K562 (cell line): ENCODE results near the gene LMNTD2. TPM values are rescaled to one million over a fixed set of nuclear protein-coding genes. Genes with fewer than 3 reads are reported as not detected.
A peak's percentile ranks its signal among the peaks of the same experiment; 100 is the strongest.

ENCODE experiments used
- CUX1 ChIP-seq: fragments of 200-800 bp; sonication (Bioruptor generic); IDR thresholded peaks from 2 replicates; pipeline ENCODE4 v1.6.1; 2016; ENCODE audit warnings: missing genetic modification characterization, missing compliant biosample characterization
- ETV1 ChIP-seq: fragments of 450-650 bp; conservative IDR thresholded peaks from 2 replicates; pipeline ENCODE4 v1.6.1; 2016; ENCODE audit warnings: missing genetic modification characterization, control low read depth, low read depth, missing compliant biosample characterization
- HMGN3 ChIP-seq: IDR thresholded peaks from 2 replicates; pipeline ENCODE4 v1.6.1; 2011; ENCODE audit warnings: borderline replicate concordance, low read depth, mild to moderate bottlenecking, mixed read lengths, low read length; ENCODE audit not compliant: insufficient read length; ENCODE audit errors: extremely low read depth
- HNRNPUL1 ChIP-seq: fragments of 200-400 bp; formaldehyde crosslinking; IDR thresholded peaks from 2 replicates; pipeline ENCODE4 v1.6.1; 2017; ENCODE audit warnings: low read length
- HOXB6 ChIP-seq: fragments of 250-450 bp; sonication (Bioruptor Pico); IDR thresholded peaks from 2 replicates; pipeline ENCODE4 v1.5.1; 2022; ENCODE audit warnings: mild to moderate bottlenecking, borderline replicate concordance
- ILF3 ChIP-seq: fragments of 450-650 bp; IDR thresholded peaks from 2 replicates; pipeline ENCODE4 v1.6.1; 2018; ENCODE audit warnings: antibody characterized with exemption, mild to moderate bottlenecking, moderate library complexity, borderline replicate concordance
- L3MBTL2 ChIP-seq: fragments of 450-650 bp; IDR thresholded peaks from 2 replicates; pipeline ENCODE4 v1.6.1; 2016; ENCODE audit warnings: mild to moderate bottlenecking, moderate library complexity
- NCOA6 ChIP-seq: fragments of 450-650 bp; IDR thresholded peaks from 2 replicates; pipeline ENCODE4 v1.6.1; 2017; ENCODE audit warnings: mild to moderate bottlenecking
- NCOR1 ChIP-seq: fragments of 450-650 bp; IDR thresholded peaks from 2 replicates; pipeline ENCODE4 v1.6.1; 2016; ENCODE audit warnings: mild to moderate bottlenecking, moderate library complexity
- PHB ChIP-seq: fragments of 250-450 bp; sonication (Bioruptor Pico); IDR thresholded peaks from 2 replicates; pipeline ENCODE4 v1.5.0; 2021
- POLR2G ChIP-seq: fragments of 200-400 bp; formaldehyde crosslinking; IDR thresholded peaks from 2 replicates; pipeline ENCODE4 v1.6.1; 2017; ENCODE audit warnings: low read depth, mild to moderate bottlenecking, antibody characterized with exemption, low read length, moderate library complexity
- RAD21 ChIP-seq, 2 experiments: fragments of 250-450 bp in 1 of 2; fragments of 450-650 bp in 1 of 2; sonication (Bioruptor Pico) in 1 of 2; formaldehyde crosslinking in 1 of 2; IDR thresholded peaks in 1 of 2; conservative IDR thresholded peaks in 1 of 2; 2 replicates each; pipeline versions ENCODE4 v1.4.0 to v1.8.0; 2020 to 2022; ENCODE audit warnings: mild to moderate bottlenecking in 2 of 2, moderate library complexity in 1 of 2
- SLC30A9 ChIP-seq: fragments of 250-450 bp; sonication (Bioruptor Pico); IDR thresholded peaks from 2 replicates; pipeline ENCODE4 v1.8.0; 2022; ENCODE audit warnings: mild to moderate bottlenecking, moderate library complexity
- THAP7 ChIP-seq: fragments of 250-450 bp; sonication (Bioruptor Pico); IDR thresholded peaks from 2 replicates; pipeline ENCODE4 v1.5.0; 2021
- TOE1 ChIP-seq, 2 experiments: fragments of 450-650 bp in 1 of 2; sonication (generic) in 1 of 2; formaldehyde crosslinking in 1 of 2; IDR thresholded peaks; 2 replicates each; pipeline versions ENCODE4 v1.7.1 to v1.8.0; 2016 to 2022; ENCODE audit warnings: borderline replicate concordance in 2 of 2, mild to moderate bottlenecking in 2 of 2, antibody characterized with exemption in 1 of 2, inconsistent platforms in 1 of 2, low read depth in 1 of 2, missing genetic modification reagents in 1 of 2, moderate library complexity in 1 of 2
- U2AF2 ChIP-seq: fragments of 200-400 bp; formaldehyde crosslinking; optimal IDR thresholded peaks from 2 replicates; pipeline ENCODE3; 2017; ENCODE audit warnings: low read depth, mild to moderate bottlenecking, low read length
- ZNF134 ChIP-seq: fragments of 250-450 bp; sonication (Bioruptor Pico); conservative IDR thresholded peaks from 2 replicates; pipeline ENCODE4 v1.4.0; 2020
- polyA plus RNA-seq, 8 experiments: library from polyadenylated mRNA; depleted of rRNA in 4 of 8; stranded (reverse) in 5 of 8; unstranded in 3 of 8; fragments of >200 nt; fragmentation: Nextera tagmentation in 2 of 8; fragmentation: Illumina TruSeq in 1 of 8; extraction: Ambion mirVana in 2 of 8; extraction: Trizol in 1 of 8; gene quantifications; 2 replicates each; pipeline versions ENCODE4 v1.2.1 to v1.2.3, GENCODE V29; 2011 to 2014; ENCODE audit warnings: inconsistent platforms in 1 of 8, missing spikeins in 1 of 8
- total RNA-seq, 7 experiments: library from RNA; depleted of rRNA in 6 of 7; stranded (reverse); fragments of >200 nt in 6 of 7; fragmentation: Illumina TruSeq in 2 of 7; extraction: Trizol in 2 of 7; gene quantifications; 2 replicates each; pipeline versions ENCODE4 v1.2.1 to v1.2.3, GENCODE V29; 2011 to 2021; ENCODE audit warnings: low replicate concordance in 1 of 7
- TF ChIP-seq, protein P1 (sequence below), 3 experiments: IDR thresholded peaks in 2 of 3; conservative IDR thresholded peaks in 1 of 3; 2 replicates each; pipeline ENCODE4 v1.5.1; 2011 to 2012; ENCODE audit warnings: low read length in 3 of 3, mild to moderate bottlenecking in 3 of 3, control low read depth in 2 of 3, improper control_type of control experiment in 1 of 3, inconsistent platforms in 1 of 3, low read depth in 1 of 3, mixed read lengths in 1 of 3, moderate library complexity in 1 of 3; ENCODE audit not compliant: insufficient read depth in 2 of 3

Gene LMNTD2
- total and polyA plus RNA-seq, 9 of the 15 experiments (the other 6 are each of a cell fraction or from before 2014, with no cell fraction given), result 0.48 to 4.2 (median 1.5) TPM; not detected in 3

GRCh38 chr11:536841-537621 lies 23.5 kb downstream of the LMNTD2 start, which contains the start of gene LRRC56 (continued):
- TF ChIP-seq, protein P1, sequence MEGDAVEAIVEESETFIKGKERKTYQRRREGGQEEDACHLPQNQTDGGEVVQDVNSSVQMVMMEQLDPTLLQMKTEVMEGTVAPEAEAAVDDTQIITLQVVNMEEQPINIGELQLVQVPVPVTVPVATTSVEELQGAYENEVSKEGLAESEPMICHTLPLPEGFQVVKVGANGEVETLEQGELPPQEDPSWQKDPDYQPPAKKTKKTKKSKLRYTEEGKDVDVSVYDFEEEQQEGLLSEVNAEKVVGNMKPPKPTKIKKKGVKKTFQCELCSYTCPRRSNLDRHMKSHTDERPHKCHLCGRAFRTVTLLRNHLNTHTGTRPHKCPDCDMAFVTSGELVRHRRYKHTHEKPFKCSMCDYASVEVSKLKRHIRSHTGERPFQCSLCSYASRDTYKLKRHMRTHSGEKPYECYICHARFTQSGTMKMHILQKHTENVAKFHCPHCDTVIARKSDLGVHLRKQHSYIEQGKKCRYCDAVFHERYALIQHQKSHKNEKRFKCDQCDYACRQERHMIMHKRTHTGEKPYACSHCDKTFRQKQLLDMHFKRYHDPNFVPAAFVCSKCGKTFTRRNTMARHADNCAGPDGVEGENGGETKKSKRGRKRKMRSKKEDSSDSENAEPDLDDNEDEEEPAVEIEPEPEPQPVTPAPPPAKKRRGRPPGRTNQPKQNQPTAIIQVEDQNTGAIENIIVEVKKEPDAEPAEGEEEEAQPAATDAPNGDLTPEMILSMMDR (IDR thresholded peaks at IDR 0.05 in 2 of 3, conservative IDR thresholded peaks at IDR 0.05 in 1 of 3; ENCODE audit: insufficient read depth in 2 of 3, low read depth in 1 of 3, low read length in 3 of 3), result 0 out of 6 replicates have a peak, but pooled peaks of 1 of the 3 experiments have one; percentile 4
- TF ChIP-seq PHB (CRISPR knock-in tag), result no peak
- no peak for TF ChIP-seq U2AF2
- no peak for TF ChIP-seq CUX1 (CRISPR knock-in tag)
- TF ChIP-seq HOXB6, result no peak
- TF ChIP-seq SLC30A9 (CRISPR knock-in tag), result no peak
- no peak for TF ChIP-seq TOE1 (IDR thresholded peaks at IDR 0.05; ENCODE audit: borderline replicate concordance)
- TF ChIP-seq TOE1 (CRISPR knock-in tag; IDR thresholded peaks at IDR 0.05; ENCODE audit: borderline replicate concordance, low read depth), result no peak
- TF ChIP-seq HNRNPUL1, result no peak
- TF ChIP-seq RAD21 (CRISPR knock-in tag; conservative IDR thresholded peaks at IDR 0.05 in 1 of 2, IDR thresholded peaks at IDR 0.05 in 1 of 2), result no peak
- no peak for TF ChIP-seq ILF3
- no peak for TF ChIP-seq ZNF134
- TF ChIP-seq L3MBTL2, result peak; percentile 91
- TF ChIP-seq NCOA6, result no peak
- peak; percentile 75; the same call in 1 of the 2 replicates for TF ChIP-seq ETV1 (tag)
- TF ChIP-seq HMGN3, result peak; percentile 65
- TF ChIP-seq THAP7 (CRISPR knock-in tag), result no peak
- no peak for TF ChIP-seq NCOR1
- TF ChIP-seq POLR2G, result peak; percentile 76
